ENCODE data around the gene CCT7.
A peak's percentile ranks its signal among the peaks of the same experiment; 100 is the strongest.
"Not testable (repeated sequence)": the region's sequence is repeated elsewhere in the genome, so short reads cannot be mapped to it uniquely, and the experiment has no call there.

CCT7 gene

DNA sequence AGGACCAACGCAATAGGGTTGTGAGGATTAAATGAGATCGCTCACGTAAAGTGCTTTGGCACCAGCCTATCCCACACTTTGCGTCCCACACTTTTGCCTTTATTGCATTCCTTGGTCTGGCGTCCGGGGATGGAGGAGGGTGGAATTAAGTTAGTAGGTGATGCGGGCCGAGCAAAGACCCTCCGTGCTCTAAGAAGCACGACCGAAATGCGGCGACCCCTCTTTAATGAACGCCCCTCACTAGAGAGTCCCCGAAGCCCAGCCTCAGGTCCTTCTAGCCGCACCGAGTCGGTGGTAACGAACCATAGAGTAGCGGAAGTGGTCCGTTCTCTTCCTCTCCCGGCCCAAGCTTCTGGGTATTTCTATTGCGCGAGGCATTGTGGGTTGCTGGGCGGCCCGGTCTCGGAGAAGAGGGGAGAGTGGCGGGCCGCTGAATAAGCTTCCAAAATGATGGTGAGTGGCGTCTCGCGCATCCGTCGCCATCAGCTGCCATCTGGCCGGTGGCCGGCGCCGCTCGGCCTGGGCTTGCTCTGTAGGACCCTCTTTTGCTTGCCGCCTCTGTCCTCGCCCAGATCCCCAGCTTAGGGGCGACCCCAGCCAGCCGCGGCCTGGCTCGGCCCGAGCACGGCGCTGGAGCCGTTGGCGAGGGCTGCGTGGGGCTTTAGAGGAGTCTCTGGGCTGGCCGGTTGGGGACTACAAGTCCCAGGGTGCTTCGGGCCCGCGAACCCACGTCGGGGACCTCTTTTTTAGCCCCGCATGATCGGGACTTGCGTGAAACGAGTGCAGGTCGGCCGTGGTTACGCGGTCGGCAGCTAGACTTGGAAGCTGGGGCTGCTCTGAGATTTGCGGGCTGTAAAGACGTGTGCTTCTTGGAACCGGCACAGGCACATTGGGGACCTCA, at the start of gene CCT7:
Gene CCT7, plus strand, starts transcription at position 377 of the 901 bp plus-strand sequence. Its CDS starts 71 bp downstream, at position 448.
- peak; percentile 79 for DNase-seq

DNA sequence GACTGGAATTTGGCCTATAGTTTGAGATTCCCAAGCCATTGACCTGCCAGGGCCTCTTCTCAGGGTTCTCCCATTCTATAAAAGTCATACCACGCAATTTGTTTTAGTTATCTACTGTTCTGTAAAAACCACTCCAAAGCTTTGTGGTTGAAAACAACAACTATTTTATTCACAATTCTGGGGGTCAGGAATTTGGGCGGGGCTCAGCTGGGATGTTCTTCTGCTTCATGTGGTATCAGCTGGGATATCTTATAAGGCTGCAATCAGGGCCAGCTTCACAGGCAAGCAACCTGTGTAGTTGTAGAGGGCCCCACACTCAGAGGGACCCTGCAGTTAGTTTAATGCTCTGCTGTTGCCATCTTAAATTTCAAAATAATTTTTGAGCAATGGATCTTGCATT, 48.1 kb upstream of the CCT7 start:
- DNase-seq, result no peak

DNA sequence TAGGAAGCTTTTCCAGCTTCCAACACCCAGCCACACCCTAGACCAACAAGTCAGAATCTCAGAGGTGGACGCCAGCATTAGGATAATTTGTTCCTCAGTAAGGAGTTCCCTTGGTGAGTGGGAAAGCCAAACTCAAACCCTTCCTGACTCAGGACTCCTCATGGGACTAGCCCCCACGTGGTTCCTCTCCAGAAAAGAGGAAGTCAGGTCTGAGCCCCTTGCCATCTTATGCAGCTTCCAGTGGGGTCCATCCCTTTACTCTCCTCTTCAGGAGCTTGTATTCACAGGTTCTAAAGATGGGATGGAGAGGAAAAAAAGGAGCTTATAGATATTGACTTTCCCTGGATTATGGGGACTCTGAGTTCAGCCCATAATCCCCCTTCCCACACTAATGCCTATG, 46.6 kb upstream of the CCT7 start:
- no peak for DNase-seq

DNA sequence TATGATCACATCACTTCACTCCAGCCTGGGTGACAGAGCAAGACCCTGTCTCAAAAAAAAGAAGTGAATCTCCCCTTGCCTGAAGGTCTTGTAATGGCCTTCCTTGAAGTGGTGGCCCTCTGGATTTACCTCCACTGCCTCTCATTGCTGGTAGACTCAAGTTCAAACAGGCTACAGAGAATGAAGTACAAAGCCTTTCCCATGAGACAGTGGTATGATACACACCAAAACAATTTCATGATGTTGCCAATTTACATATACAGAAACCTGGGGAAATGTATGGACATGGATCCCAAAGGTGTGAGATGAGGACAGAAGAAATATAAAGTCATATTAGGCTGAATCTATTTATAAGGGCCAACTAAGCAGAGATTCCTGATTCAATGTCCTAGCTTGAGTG, 36.5 kb upstream of the CCT7 start:
- DNase-seq, result no peak

DNA sequence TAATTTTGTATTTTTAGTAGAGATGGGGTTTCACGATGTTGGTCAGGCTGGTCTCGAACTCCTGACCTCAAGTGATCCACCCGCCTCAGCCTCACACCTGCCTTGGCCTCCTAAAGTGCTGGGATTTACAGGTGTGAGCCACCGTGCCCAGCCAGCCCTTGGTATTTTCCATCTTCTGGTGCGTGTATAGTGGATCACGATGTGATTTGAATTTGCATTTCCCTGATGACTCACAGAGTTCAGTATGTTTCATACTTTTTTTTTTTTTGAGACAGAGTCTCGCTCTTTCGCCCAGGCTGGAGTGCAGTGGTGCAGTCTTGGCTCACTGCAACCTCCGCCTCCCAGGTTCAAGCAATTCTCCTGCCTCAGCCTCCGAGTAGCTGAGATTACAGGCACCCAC, 33.8 kb upstream of the CCT7 start:
- not testable (repeated sequence) for DNase-seq

DNA sequence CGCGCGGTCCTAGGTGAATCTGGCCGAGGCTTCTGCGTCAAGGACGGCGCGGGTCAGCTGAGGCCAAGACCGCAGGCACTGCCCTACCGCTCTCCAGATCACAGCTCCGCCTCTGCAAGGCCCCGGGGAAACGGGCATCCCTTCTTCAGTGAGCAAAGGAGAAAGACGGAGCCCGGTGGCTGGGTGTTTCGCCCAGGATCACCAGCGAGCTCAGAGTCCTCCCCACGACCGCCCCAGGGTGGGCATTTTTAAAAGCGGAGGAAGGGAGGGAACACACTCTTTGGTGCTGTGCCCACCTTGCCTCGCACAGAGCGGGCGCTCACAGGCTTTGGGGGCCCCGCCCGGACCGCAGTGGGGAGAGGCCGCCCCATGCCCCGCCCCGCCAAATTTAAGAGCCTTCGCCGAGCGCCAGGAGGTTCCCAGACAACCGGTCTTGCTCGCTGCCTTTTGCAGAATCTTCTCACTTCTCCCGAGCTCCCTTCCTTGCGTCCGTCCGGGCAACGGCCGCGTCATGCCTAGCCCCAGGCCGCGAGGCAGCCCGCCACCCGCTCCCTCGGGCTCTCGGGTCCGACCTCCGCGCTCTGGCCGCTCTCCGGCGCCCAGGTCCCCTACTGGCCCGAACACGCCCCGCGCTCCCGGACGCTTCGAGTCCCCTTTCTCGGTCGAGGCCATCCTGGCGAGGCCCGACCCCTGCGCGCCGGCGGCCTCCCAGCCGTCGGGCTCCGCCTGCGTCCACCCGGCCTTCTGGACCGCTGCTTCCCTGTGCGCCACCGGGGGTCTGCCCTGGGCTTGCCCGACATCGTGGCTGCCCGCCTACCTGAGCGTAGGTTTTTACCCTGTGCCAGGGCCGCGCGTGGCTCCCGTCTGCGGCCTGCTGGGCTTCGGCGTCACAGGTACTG, 31.7 kb upstream of the CCT7 start, which contains the start of gene NOTO:
Gene NOTO, plus strand, starts transcription at position 419 of the 899 bp plus-strand sequence. Its CDS starts 93 bp downstream, at position 512.
- no peak for DNase-seq

DNA sequence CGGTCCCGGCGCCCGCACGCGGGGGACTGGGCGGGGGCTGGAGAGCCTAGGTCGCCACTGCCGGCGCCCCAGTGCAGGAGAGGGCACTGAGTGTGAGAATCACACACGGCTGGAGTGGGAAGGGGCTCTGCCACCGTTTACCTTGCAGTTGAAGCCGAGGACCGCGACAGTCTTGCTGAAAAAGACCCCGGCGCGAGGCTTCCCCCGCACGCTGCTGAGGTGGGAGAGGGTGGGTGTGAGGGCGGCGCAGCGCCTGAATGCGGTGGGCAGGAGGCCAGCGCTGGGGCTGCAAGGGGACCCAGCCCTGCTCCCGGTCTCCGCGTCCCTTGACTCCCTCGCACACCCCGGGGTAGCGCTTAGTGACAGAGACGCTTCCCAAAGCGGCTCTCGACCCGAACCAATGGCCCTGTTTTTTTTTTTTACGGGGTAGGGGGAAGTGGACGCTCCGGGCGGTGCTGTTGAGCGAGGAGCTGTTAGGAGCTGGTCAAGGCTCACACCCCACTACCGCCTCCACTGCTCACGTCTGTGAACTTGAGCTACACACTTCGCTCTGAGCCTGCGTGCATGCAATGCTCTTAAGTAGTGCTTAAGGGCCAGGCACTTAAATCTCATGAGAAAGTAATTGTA, 30.9 kb upstream of the CCT7 start:
- no peak for DNase-seq

DNA sequence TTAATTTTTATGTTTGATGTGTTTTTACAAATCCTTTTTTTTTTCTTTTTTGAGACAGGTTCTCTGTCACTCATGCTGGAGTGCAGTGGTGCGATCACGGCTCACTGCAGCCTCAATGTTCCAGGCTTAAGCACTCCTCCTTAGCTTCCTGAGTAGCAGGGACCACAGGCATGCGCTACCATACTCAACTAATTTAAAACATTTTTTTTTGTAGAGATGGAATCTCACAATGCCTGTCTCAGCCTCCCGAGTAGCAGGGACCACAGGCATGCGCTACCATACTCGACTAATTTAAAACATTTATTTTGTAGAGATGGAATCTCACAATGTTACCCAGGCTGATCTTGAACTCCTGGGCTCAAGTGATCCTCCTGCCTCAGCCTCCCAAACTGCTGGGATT, 28.5 kb upstream of the CCT7 start:
- no peak for DNase-seq

DNA sequence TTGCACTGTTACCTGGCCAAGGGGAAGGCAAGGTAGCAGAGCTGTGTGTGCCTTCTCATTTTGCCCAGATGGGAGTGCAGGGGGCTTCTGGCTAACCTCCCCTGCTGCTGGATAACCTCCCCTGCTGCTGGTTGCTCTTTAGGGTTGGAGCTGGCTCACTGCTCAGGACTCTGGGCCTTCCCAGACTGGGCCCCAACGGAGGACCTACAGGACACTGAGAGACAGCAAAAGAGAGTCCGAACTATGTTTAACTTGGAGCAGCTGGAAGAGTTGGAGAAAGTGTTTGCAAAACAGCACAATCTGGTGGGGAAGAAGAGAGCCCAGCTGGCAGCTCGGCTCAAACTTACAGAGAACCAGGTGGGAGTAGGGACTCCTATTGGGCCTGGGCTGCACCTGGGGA, 25.9 kb upstream of the CCT7 start:
- DNase-seq, result no peak

DNA sequence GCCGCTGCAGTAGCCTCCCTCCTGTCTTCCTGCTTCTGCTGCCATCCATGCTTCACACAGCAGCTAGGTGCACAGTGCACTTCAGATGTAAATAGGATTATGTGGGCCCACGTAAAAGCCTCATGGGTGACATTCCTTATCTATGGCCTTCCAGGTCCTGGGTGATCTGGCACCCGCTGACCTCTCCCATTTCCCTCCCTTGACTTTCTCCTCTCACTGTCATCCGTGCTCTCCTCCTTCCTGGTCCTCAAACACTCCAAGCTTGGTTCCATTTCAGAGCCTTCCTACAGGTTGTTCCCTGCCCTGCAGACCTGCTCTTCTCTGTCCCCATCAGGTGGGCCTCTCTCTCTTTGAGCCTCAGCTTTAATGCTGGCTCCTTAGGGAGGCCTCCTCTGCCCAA, 24.1 kb upstream of the CCT7 start:
- no peak for DNase-seq

DNA sequence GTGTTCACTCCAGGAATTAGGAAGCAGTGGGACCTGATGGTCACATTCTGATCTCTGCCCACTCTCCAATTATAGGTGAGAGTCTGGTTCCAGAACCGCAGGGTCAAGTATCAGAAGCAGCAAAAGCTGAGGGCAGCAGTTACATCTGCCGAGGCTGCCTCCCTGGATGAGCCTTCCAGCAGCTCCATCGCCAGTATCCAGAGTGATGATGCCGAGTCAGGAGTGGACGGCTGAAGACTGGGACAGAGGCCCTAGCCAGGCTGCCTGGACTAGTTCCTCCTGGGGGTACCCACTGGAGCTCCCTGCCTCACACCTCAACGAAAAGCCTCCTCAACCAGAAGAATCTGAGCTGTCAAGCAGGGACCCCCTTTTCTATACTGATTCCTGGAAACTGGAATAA, 23.4 kb upstream of the CCT7 start:
- no peak for DNase-seq

DNA sequence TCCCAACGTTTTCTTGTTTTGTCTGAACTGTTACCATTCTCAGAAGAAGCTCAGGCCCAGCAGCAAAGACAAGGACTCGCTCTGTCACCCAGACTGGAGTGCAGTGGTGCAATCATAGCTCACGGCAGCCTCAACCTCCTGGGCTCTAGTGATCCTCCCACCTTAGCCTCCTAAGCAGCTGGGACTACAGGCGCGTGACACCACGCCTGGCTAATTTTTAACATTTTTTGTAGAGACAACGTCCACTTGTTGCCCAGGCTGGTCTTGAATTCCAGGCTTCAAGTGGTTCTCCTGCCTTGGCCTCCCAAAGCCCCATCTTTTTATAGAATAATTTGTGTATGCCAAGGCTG, 22.0 kb upstream of the CCT7 start:
- no peak for DNase-seq

DNA sequence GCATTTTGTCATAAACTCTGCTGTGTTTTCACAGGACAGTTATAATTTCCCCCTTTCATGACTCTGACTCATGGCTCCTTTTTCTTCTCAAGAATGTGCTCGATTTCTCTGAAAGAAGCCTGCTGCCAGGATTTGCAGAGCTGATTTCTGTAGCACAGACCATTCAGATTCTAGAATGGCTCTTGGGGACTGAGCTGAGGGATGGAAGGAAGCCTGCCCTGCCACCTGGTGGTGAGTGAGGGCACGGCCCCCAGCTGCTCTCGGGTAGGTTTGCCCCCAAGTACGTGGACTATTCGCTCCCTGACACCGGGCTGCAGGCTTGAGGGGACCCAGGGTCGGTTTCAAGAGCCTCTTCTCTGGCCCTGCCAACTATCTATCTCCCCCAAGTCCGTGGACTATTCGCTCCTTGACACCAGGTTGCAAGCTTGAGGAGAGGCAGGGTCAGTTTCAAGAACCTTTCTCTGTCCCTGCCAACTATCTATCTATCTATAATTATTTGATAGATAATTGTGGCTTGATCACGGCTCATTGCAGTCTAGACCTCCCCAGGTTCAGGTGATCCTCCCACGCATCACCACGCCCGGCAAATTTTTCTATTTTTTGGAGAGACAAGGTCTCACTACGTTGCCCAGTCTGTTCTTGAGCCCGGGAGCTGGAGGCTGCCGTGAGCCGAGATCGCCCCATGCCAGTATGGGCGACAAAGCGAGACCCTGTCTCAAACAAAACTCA, 21.5 kb upstream of the CCT7 start:
- DNase-seq, result peak; percentile 78

DNA sequence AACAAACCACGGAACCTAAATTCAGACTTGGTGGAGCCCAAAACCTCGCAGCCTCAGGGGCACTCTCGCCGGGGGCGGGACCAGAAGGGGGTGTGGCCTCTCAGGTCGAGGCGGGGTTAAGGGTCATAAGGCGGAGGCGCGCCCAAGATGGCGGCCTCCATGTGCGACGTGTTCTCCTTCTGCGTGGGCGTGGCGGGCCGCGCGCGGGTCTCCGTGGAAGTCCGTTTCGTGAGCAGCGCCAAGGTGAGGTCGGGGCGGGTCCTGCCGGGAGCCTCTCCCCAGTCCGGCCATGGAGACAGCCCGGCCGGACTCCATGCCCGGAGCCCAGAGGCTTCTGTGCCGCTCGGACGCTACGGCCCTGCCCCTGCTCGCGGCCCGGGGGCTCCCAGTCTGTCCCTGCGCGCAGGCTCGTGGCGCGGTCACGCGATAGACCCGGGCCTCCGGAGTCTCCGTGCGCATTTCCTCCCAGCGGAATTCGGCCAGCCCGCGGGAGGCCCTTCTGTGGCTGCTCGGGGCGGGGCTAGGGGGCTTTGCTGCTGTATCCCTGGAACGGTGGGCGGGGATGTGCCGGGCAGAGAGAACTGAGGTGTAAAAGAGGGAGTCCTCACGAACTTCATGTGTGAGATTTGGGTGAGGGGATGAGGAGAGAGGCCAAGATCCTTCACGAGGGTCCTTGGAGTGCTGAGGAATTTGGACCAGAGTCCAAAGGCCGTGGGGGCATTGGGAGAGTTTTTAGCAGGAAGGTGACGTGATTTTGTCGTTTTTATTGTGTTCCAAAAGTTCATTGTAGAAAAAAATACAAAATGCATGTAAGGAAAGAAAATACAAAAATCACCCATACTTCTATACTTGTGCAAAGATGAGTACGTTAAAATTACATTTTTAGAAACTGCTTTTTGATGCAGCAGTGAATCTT, 19.7 kb upstream of the CCT7 start, which contains the start of gene SMYD5:
Gene SMYD5, plus strand, starts transcription at position 126 of the 916 bp plus-strand sequence. Its CDS starts 22 bp downstream, at position 148.
- DNase-seq, result peak; percentile 95

DNA sequence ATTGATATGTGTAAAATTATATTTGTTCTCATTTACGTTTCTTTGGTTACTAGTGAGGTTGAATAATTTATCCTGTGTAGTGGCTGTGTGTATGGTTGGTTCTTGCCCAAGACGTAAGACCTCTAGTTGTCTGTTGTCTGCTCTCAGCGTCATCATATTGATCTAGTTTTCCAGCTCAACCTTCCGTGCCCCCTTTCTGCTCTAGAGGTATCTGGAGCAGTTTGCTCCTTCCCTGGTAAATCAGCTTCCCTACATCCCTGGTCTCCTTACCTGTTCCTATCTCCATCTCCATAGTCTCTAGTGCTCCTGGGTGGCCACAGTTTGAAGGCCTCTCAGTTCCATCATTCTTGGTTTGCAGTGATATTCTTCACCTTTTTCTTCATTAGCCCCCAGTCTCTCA, 18.9 kb upstream of the CCT7 start:
- no peak for DNase-seq

DNA sequence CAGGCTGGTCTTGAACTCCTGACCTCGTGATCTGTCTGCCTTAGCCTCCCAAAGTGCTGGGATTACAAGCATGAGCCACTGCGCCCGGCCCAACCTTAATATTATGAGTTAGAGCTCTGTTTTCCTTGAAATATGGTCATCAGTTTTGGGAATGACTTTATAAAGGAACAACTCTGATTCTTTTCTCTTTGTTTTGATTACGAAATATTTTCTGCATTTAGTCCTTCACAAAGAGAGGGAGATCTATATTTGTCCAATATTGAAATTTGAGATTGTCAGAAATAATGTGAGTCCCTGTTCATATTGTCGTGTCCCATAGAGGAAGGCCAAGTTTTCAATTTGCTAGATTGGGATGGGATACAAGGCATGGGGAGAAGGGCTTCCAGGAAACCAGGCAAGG, 16.9 kb upstream of the CCT7 start:
- DNase-seq, result no peak

DNA sequence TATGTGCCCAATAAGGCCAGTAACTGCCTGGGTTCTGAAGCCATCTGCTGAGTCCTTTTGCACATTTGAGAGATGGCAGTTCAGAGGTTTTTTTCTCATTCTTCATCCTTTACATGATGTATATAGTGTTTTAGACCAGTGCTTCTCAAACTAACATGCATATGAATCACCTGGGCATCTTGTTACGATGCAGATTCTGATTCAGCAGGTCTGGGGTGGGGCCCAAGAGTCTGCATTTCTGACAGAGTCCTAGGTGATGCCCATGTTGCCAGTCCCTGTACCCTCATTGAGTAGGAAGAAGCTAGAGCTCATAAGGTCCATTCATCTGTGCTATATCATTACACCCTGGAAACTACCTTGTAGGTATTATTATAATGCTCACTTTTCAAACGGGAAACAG, 16.3 kb upstream of the CCT7 start:
- no peak for DNase-seq

DNA sequence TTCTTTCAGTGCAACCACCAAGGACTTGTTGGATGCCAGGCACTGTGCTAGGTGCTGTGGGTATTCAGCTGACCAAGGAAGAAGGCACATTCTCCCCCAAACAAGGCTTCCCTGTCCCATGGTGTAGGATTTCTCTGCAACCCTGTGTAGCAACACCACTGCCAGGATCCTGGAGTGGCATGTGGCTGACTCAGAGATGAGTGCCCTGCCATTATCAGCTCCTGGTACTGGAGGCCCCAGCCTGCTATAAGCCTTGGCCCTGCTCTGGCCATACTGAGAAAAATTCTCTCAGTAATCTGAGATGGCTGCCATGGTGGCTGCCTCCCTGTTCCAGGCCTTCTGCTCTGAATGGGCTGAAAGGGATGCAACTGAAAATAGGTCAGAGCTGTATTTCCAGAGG, 15.8 kb upstream of the CCT7 start:
- DNase-seq, result no peak

DNA sequence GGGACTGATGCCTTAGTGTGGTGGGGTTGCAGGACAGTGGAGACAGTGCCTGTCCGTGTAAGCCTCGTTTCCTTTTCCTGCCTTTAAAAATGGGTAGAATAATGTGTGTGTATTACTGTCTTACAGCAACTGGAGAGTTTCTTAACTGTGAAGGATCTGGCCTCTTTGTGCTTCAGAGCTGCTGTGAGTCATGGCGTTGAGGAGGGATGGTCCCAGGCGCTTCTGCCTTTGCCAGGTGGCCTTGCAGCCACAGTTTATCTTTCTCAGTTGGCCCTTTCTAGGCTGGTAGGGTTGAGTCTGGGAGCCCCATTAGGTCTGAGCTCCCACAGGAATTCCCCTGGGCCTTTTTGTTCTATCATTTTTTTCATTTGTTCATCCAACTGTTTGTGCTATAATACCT, 10.3 kb upstream of the CCT7 start:
- no peak for DNase-seq

DNA sequence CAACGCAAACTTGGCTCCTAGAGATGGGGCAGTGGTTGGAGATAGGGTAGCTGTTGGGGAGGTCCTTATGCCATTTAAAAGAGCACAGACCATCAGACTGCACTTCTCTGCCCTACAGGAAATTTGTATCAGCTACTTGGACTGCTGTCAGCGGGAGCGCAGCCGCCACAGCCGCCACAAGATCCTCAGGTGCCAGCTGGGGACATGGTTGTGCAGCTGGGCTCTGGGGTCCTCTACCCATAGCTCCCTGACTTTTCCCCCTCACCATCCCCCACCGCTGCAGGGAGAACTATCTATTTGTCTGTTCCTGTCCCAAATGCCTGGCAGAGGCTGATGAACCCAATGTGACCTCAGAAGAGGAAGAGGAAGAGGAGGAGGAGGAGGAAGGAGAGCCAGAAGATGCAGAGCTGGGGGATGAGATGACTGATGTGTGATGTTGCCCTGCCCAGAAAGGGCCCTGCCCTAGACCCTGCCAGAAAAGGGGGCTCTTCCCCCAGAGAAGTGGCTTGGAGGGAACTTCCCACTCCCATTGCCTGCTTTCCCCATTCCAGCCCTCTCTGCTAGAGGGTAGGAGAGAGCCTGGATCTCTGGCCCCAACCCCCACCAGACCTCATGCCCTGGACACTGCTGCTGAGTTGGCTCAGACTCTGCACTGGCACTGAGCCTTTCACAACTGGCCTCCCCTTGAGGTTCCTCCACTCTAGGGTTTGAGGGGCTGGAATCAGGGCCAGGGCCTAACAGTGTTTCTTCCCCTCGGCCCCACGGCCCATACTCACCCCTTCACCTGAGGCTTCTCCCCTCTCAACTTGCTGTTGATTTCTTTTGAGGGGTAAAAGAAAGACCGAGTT, 8.4 kb upstream of the CCT7 start:
- no peak for DNase-seq
